8988T (cell line): ENCODE measurements around the gene PHRF1.
A peak's percentile ranks its signal among the peaks of the same experiment; 100 is the strongest.

Experiments
- DNase-seq: peaks from one replicate; pipeline ENCODE4 v3.0.0; 2011

Gene PHRF1

GRCh38 chr11:575996-576768 is at the start of gene PHRF1:
Gene PHRF1, plus strand, starts transcription at chr11:576470. Its CDS starts 5,043 bp downstream, at chr11:581513.
- peak; percentile 100 for DNase-seq

GRCh38 chr11:528166-528814 is 48.0 kb upstream of the PHRF1 start:
- no peak for DNase-seq

GRCh38 chr11:528815-529727 is 47.2 kb upstream of the PHRF1 start:
- DNase-seq = no peak

- DNase-seq = no peak
These were observed 46.4 kb upstream of the PHRF1 start for GRCh38 chr11:529728-530411.

GRCh38 chr11:530960-531831 is 45.1 kb upstream of the PHRF1 start:
- DNase-seq = no peak

- DNase-seq = no peak
These were observed 44.2 kb upstream of the PHRF1 start for GRCh38 chr11:531919-532526.

GRCh38 chr11:532527-532985 is 43.7 kb upstream of the PHRF1 start:
- DNase-seq = no peak

- no peak for DNase-seq
These were observed 43.2 kb upstream of the PHRF1 start for GRCh38 chr11:532986-533585.

GRCh38 chr11:533586-534395 is 42.5 kb upstream of the PHRF1 start:
- no peak for DNase-seq

GRCh38 chr11:534396-535209 is 41.7 kb upstream of the PHRF1 start:
- peak; percentile 78 for DNase-seq

GRCh38 chr11:535210-535518 is 41.1 kb upstream of the PHRF1 start:
- no peak for DNase-seq

GRCh38 chr11:535519-536454 is 40.5 kb upstream of the PHRF1 start, which contains the start of gene HRAS:
Gene HRAS, minus strand, starts transcription at chr11:535576.
- DNase-seq = peak; percentile 100

GRCh38 chr11:536841-537621 is 39.2 kb upstream of the PHRF1 start, which contains the start of gene LRRC56:
Gene LRRC56, plus strand, starts transcription at chr11:537527. Its CDS starts 3,158 bp downstream, at chr11:540685.
- peak; percentile 63 for DNase-seq

GRCh38 chr11:537622-538430 is 38.4 kb upstream of the PHRF1 start:
- peak; percentile 53 for DNase-seq

GRCh38 chr11:538431-539051 is 37.7 kb upstream of the PHRF1 start:
- DNase-seq = no peak
